SK-N-SH (cell line): ENCODE data around the gene SHQ1. TPM values are rescaled to one million over a fixed set of nuclear protein-coding genes. Genes with fewer than 3 reads are reported as not detected.
A peak's percentile ranks its signal among the peaks of the same experiment; 100 is the strongest.

Experiments used
- CTCF ChIA-PET: fragments of 300-600, 350-600 bp; formaldehyde crosslinking; extraction: SDS; loops from one replicate; lab custom pipeline; 2021; lab: Yijun Ruan, JAX
- POLR2A ChIA-PET: fragments of 350-600 bp; sonication (Branson Sonifier 250); formaldehyde crosslinking; extraction: SDS; loops from one replicate; lab custom pipeline; 2020; ENCODE audit warnings: antibody characterized with exemption, inconsistent platforms; lab: Yijun Ruan, JAX
- DNase-seq: peaks from one replicate; pipeline ENCODE4 v3.0.0; 2012
- H2AFZ ChIP-seq: fragments of 200-600 bp; sonication (generic); 2 replicates; pipeline ENCODE4 v1.8.1; 2016; ENCODE audit warnings: antibody characterized with exemption, mild to moderate bottlenecking, low read depth
- H3F3A ChIP-seq: fragments of 200-600 bp; sonication (generic); replicated peaks from 2 replicates; pipeline ENCODE3; 2016; ENCODE audit warnings: antibody characterized with exemption, mild to moderate bottlenecking; ENCODE audit not compliant: insufficient read depth
- H3K27ac ChIP-seq, 2 experiments: fragments of 200-500 bp in 1 of 2; fragments of 200-600 bp in 1 of 2; sonication (Bioruptor generic) in 1 of 2; sonication (generic), shearing (Covaris generic) in 1 of 2; 2 replicates each; pipeline versions ENCODE4 v1.5.1 to v1.6.1; 2014 to 2016; ENCODE audit warnings: low read depth in 2 of 2, inconsistent platforms in 1 of 2, low read length in 1 of 2, mild to moderate bottlenecking in 1 of 2, mixed read lengths in 1 of 2
- H3K27me3 ChIP-seq: fragments of 200-600 bp; sonication (generic), shearing (Covaris generic); 2 replicates; pipeline ENCODE4 v1.6.1; 2016; ENCODE audit warnings: mixed run types; ENCODE audit not compliant: insufficient read depth
- H3K36me3 ChIP-seq, 2 experiments: fragments of 200-500 bp in 1 of 2; fragments of 200-600 bp in 1 of 2; sonication (Bioruptor generic) in 1 of 2; sonication (generic) in 1 of 2; replicated peaks in 1 of 2; 2 replicates each; pipeline versions ENCODE3 to v1.5.1; 2014 to 2016; ENCODE audit warnings: low read length in 1 of 2, mild to moderate bottlenecking in 1 of 2; ENCODE audit not compliant: insufficient read depth in 2 of 2, control insufficient read depth in 1 of 2
- H3K4me1 ChIP-seq, 2 experiments: fragments of 200-500 bp in 1 of 2; fragments of 200-600 bp in 1 of 2; sonication (Bioruptor generic) in 1 of 2; sonication (generic), shearing (Covaris generic) in 1 of 2; 2 replicates each; pipeline versions ENCODE4 v1.5.1 to v1.6.1; 2014 to 2016; ENCODE audit warnings: low read depth in 1 of 2, low read length in 1 of 2, mixed run types in 1 of 2; ENCODE audit not compliant: insufficient read depth in 2 of 2, control insufficient read depth in 1 of 2
- H3K4me2 ChIP-seq: fragments of 200-600 bp; sonication (generic), shearing (Covaris generic); 2 replicates; pipeline ENCODE4 v1.6.1; 2017; ENCODE audit warnings: mixed run types
- H3K4me3 ChIP-seq, 2 experiments: fragments of 200-500 bp in 1 of 2; fragments of 200-600 bp in 1 of 2; sonication (Bioruptor generic) in 1 of 2; sonication (generic), shearing (Covaris generic) in 1 of 2; 2 replicates each; pipeline versions ENCODE4 v1.5.1 to v1.8.1; 2014 to 2016; ENCODE audit warnings: low read depth in 2 of 2, inconsistent platforms in 1 of 2, low read length in 1 of 2, mild to moderate bottlenecking in 1 of 2, mixed read lengths in 1 of 2, moderate library complexity in 1 of 2
- H3K79me2 ChIP-seq: fragments of 200-600 bp; sonication (generic); 2 replicates; pipeline ENCODE4 v1.8.1; 2017; ENCODE audit warnings: mild to moderate bottlenecking; ENCODE audit not compliant: insufficient read depth
- H3K9ac ChIP-seq: fragments of 200-600 bp; sonication (generic); 2 replicates; pipeline ENCODE4 v1.6.1; 2017; ENCODE audit warnings: mixed run types
- H3K9me2 ChIP-seq: fragments of 200-600 bp; sonication (generic); 2 replicates; pipeline ENCODE4 v1.6.1; 2017; ENCODE audit warnings: mixed run types
- H3K9me3 ChIP-seq: fragments of 200-600 bp; sonication (generic); 2 replicates; pipeline ENCODE4 v1.6.1; 2017; ENCODE audit warnings: mixed run types, mild to moderate bottlenecking, moderate library complexity
- H4K20me1 ChIP-seq: fragments of 200-600 bp; sonication (generic); 2 replicates; pipeline ENCODE4 v1.6.1; 2017; ENCODE audit warnings: mild to moderate bottlenecking, mixed run types; ENCODE audit not compliant: insufficient read depth
- EP300 ChIP-seq, 2 experiments: IDR thresholded peaks; 2 replicates each; pipeline versions ENCODE4 v1.4.0 to v1.6.1; 2012; ENCODE audit warnings: borderline replicate concordance in 1 of 2, low read depth in 1 of 2, low read length in 1 of 2
- EZH2phosphoT487 ChIP-seq: fragments of 200-600 bp; sonication (generic); IDR thresholded peaks from 2 replicates; pipeline ENCODE4 v1.6.1; 2017; ENCODE audit warnings: low read depth, mixed run types, mild to moderate bottlenecking, antibody characterized with exemption, moderate library complexity, borderline replicate concordance
- FOSL2 ChIP-seq: IDR thresholded peaks from 2 replicates; pipeline ENCODE4 v1.4.0; 2012; ENCODE audit warnings: low read depth, mild to moderate bottlenecking, moderate library complexity, borderline replicate concordance
- FOXJ3 ChIP-seq: sonication (generic); formaldehyde crosslinking; IDR thresholded peaks from 2 replicates; pipeline ENCODE4 v1.5.1; 2020; ENCODE audit warnings: mild to moderate bottlenecking, missing genetic modification reagents
- FOXM1 ChIP-seq: IDR thresholded peaks from 2 replicates; pipeline ENCODE4 v1.4.0; 2012; ENCODE audit warnings: low read depth, mild to moderate bottlenecking
- GABPA ChIP-seq: IDR thresholded peaks from 2 replicates; pipeline ENCODE4 v1.4.0; 2012; ENCODE audit warnings: low read depth, mild to moderate bottlenecking
- IRF3 ChIP-seq: fragments of 150-350 bp; IDR thresholded peaks from 2 replicates; pipeline ENCODE4 v1.6.1; 2016; ENCODE audit warnings: mild to moderate bottlenecking, low read depth, low read length
- MAX ChIP-seq: IDR thresholded peaks from 2 replicates; pipeline ENCODE4 v1.4.0; 2012; ENCODE audit warnings: low read depth
- MEF2A ChIP-seq: IDR thresholded peaks from 2 replicates; pipeline ENCODE4 v1.4.0; 2012; ENCODE audit warnings: low read depth, borderline replicate concordance
- PBX3 ChIP-seq: IDR thresholded peaks from 2 replicates; pipeline ENCODE4; 2012
- POLR2AphosphoS5 ChIP-seq: IDR thresholded peaks from 2 replicates; pipeline ENCODE4 v1.6.1; 2012; ENCODE audit warnings: low read depth, low read length
- RAD21 ChIP-seq: IDR thresholded peaks from 2 replicates; pipeline ENCODE4 v1.6.1; 2012; ENCODE audit warnings: mild to moderate bottlenecking, low read length
- REST ChIP-seq: IDR thresholded peaks from 2 replicates; pipeline ENCODE4 v1.6.1; 2012; ENCODE audit warnings: mild to moderate bottlenecking, low read depth, low read length, moderate library complexity
- RFX5 ChIP-seq: IDR thresholded peaks from 2 replicates; pipeline ENCODE4 v1.6.1; 2012; ENCODE audit warnings: mild to moderate bottlenecking, improper control_type of control experiment, low read length
- SIN3A ChIP-seq: IDR thresholded peaks from 2 replicates; pipeline ENCODE4 v1.6.1; 2012; ENCODE audit warnings: low read depth, mild to moderate bottlenecking, low read length, moderate library complexity, borderline replicate concordance
- TAF1 ChIP-seq: IDR thresholded peaks from 2 replicates; pipeline ENCODE4 v1.6.1; 2012; ENCODE audit warnings: low read depth, mild to moderate bottlenecking, low read length, moderate library complexity, borderline replicate concordance
- TCF12 ChIP-seq: IDR thresholded peaks from 2 replicates; pipeline ENCODE4 v1.4.0; 2012
- USF1 ChIP-seq: IDR thresholded peaks from 2 replicates; pipeline ENCODE4 v1.4.0; 2012; ENCODE audit warnings: low read depth, borderline replicate concordance
- USF2 ChIP-seq: fragments of 150-350 bp; IDR thresholded peaks from 2 replicates; pipeline ENCODE4 v1.6.1; 2017; ENCODE audit warnings: antibody characterized with exemption, low read length, low read depth, borderline replicate concordance
- YY1 ChIP-seq: IDR thresholded peaks from 2 replicates; pipeline ENCODE4 v1.4.0; 2012; ENCODE audit warnings: low read depth, mild to moderate bottlenecking
- ZBTB33 ChIP-seq: IDR thresholded peaks from 2 replicates; pipeline ENCODE4 v1.4.0; 2012; ENCODE audit warnings: low read depth, borderline replicate concordance
- WGBS: methylation state at CpG from one replicate; pipeline ENCODE4 v1.1.6; 2017; ENCODE audit warnings: low lambda C conversion rate; 5-methylcytosine and 5-hydroxymethylcytosine counted together
- polyA plus RNA-seq, 3 experiments: library from polyadenylated mRNA; depleted of rRNA; stranded (reverse); fragments of >200 nt; gene quantifications; 2 replicates each; pipeline ENCODE4 v1.2.3, GENCODE V29; 2012

The SHQ1 gene
- polyA plus RNA-seq, 1 of the 3 experiments (the other 2 are of a cell fraction), result 10.5 TPM

- peak overlapping the region; percentile 68 for H3K4me2 ChIP-seq
- 0 out of 2 replicates have a peak overlapping the region, but pooled peaks have one; percentile 9 for H2AFZ ChIP-seq
- POLR2A ChIA-PET, result no interaction called here
- no peaks in the 10 kb centered on the region for H3K36me3 ChIP-seq
- H3K9ac ChIP-seq, result peak overlapping the region; percentile 44; the same call in 1 of the 2 replicates
- peak overlapping the region in 1 of 2 experiments; percentile 46; a peak in 2 of 4 replicates for H3K4me3 ChIP-seq
- no peaks in the 10 kb centered on the region for H4K20me1 ChIP-seq
- H3K9me2 ChIP-seq, result no peaks in the 10 kb centered on the region
- H3K27me3 ChIP-seq, result no peaks in the 10 kb centered on the region
- CTCF ChIA-PET, result interaction anchor here (0.8 to 2.0 kb wide), 7 partner anchors 17 to 1016 kb away, joined by 3 to 12 read pairs (median 3); no protein-coding TSS in a partner anchor
- 7% methylated on average over 8 of the region's 8 CpGs for WGBS
- DNase-seq, result peak; percentile 63
- peaks cover 30% of the 10 kb centered on the region for H3F3A ChIP-seq
- peak overlapping the region; percentile 88 to 92 for H3K27ac ChIP-seq
- H3K4me1 ChIP-seq, result peaks cover 23 to 29% of the 10 kb centered on the region in 2 experiments; a peak in 3 of 4 replicates
- peaks cover 22% of the 10 kb centered on the region; the same call in 1 of the 2 replicates for H3K79me2 ChIP-seq
- H3K9me3 ChIP-seq, result no peaks in the 10 kb centered on the region
- TF ChIP-seq USF1, result no peak
- TF ChIP-seq SIN3A, result peak; percentile 72; the same call in 1 of the 2 replicates
- TF ChIP-seq USF2, result no peak
- TF ChIP-seq IRF3, result no peak
- TF ChIP-seq MAX, result no peak; the same call in none of the 2 replicates
- peak; percentile 38 to 81; a peak in 2 of 4 replicates for TF ChIP-seq EP300 (IDR thresholded peaks at IDR 0.05; ENCODE audit: borderline replicate concordance in 1 of 2, low read depth in 1 of 2, low read length in 1 of 2)
- peak; percentile 29; the same call in 1 of the 2 replicates for TF ChIP-seq TAF1
- no peak for TF ChIP-seq FOXJ3 (CRISPR knock-in tag)
- TF ChIP-seq RFX5, result no peak
- peak; percentile 47 for TF ChIP-seq RAD21
- peak; percentile 19; the same call in 1 of the 2 replicates for TF ChIP-seq REST
- TF ChIP-seq FOSL2, result no peak; the same call in 1 of the 2 replicates
- TF ChIP-seq TCF12, result peak; percentile 98
- TF ChIP-seq PBX3, result peak; percentile 88
- TF ChIP-seq MEF2A, result no peak; the same call in 1 of the 2 replicates
- no peak for TF ChIP-seq FOXM1
- TF ChIP-seq EZH2phosphoT487, result no peak
- TF ChIP-seq YY1, result no peak
- TF ChIP-seq GABPA, result no peak
- peak; percentile 80 for TF ChIP-seq POLR2AphosphoS5
- TF ChIP-seq ZBTB33, result peak; percentile 71; the same call in 1 of the 2 replicates
Measured at GRCh38 chr3:72891053-72891855, 43.0 kb upstream of the SHQ1 start.
